C4-2B (cell line): ENCODE data around the gene GALK2.

Source experiments
- H3K27ac ChIP-seq: fragments of 450-650 bp; 2 replicates; pipeline ENCODE4 v1.5.1; 2017
- CTCF ChIP-seq: fragments of 450-650 bp; conservative IDR thresholded peaks from 2 replicates; pipeline ENCODE4 v1.5.1; 2017; ENCODE audit warnings: mild to moderate bottlenecking
- ZFX ChIP-seq: fragments of 450-650 bp; IDR thresholded peaks from 2 replicates; pipeline ENCODE4 v1.6.1; 2017

The GALK2 gene

DNA sequence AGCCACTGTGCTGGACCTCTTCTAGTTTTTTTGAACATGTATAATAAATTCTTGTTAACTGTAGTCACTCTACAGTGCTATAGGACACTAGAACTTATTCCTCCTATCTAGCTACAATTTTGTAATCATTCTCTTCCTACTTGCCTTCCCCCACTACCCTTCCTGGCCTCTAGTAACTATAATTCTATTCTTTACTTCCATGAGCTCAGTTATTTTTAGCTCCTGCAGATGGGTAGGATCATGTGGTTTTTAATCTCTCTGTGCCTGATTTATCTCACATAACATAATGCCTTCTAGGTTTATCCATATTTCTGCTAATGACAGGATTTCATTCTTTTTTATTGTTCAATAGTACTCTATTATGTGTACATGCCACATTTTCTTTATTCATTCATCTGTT lies 139.8 kb downstream of the GALK2 start:
- TF ChIP-seq ZFX: no peak
- no peak for TF ChIP-seq CTCF
- no peak overlapping the region for H3K27ac ChIP-seq

DNA sequence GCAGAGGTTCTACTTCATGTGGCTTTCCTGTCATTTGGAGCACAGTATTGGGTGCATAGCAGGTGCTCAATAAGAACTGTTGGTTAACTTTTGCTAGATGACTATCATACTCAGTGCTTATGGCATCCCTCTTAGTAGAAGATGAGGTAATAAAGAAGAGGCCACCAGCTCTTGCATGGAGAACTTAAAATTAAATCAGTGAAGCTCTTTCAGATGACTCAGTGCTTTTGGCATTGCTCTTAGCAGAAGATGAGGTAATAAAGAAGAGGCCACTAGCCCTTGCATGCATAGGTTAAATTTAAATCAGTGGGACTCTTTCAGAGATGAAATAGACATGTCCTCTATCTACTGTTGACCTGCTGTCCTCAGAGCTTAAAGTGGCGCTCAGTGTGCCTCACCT lies 143.6 kb downstream of the GALK2 start:
- TF ChIP-seq ZFX (no peak), CTCF (no peak)
- no peak overlapping the region for H3K27ac ChIP-seq

GRCh38 chr15:49314716-49315115 lies 144.7 kb downstream of the GALK2 start:
- no peak for TF ChIP-seq CTCF
- TF ChIP-seq ZFX: no peak
- H3K27ac ChIP-seq: no peak overlapping the region

GRCh38 chr15:49315391-49315823 lies 145.4 kb downstream of the GALK2 start:
- H3K27ac ChIP-seq: no peak overlapping the region
- no peak for TF ChIP-seq ZFX
- no peak for TF ChIP-seq CTCF

GRCh38 chr15:49320351-49320750 lies 150.3 kb downstream of the GALK2 start:
- H3K27ac ChIP-seq: no peak overlapping the region
- TF ChIP-seq ZFX (no peak), CTCF (no peak)

DNA sequence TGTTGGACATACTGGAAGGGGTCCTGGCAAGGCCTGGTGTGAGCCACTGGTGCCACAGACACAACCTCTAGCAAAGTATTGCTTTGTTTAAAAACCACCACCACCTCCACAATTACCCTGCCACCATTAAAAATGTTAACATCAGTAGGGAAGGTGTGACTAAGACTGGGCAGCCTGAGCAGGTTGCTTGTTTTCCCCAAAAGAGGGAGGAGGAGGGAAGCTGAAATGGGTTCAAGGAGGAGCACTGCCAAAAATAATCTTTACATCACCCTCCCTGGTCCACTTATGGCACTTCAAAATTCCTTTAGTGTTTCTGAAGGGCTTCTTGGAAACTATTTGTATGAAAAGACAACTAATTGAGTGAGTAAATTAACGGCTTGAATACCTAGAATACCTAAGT lies 153.2 kb downstream of the GALK2 start:
- H3K27ac ChIP-seq: no peak overlapping the region

GRCh38 chr15:49327927-49328326 lies 157.9 kb downstream of the GALK2 start:
- TF ChIP-seq CTCF: no peak
- no peak for TF ChIP-seq ZFX
- H3K27ac ChIP-seq: no peak overlapping the region

More for the DNA sequence above, 153.2 kb downstream of the GALK2 start:
- TF ChIP-seq ZFX (no peak), CTCF (no peak)
